Measurements from ENCODE around the gene SUPT6H.
"Not testable (repeated sequence)": the region's sequence is repeated elsewhere in the genome, so short reads cannot be mapped to it uniquely, and the experiment has no call there.

The SUPT6H gene

DNA sequence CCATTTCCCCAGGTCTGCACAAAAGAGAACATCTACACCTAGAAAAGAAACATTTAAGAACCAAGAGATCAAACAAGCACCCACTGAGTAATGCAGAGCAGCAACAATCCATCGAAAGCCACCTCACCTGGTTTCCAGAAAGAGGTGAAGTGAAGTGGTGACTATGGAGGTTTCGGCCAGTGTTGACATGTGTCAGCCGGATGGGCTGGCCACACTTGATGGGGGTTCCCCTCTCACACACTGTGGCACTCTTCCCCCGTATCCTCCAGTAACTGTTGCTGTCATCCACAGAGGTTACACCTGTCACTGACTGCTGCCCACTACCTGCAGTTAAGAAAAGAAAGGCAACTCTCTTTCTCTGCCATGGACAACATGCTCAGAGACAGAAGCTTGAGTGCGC, 6.8 kb upstream of the SUPT6H start:
- H2BK120ac ChIP-seq (ENCODE audit: insufficient read depth, low read length, poor library complexity): no peak overlapping the region
- H2BK12ac ChIP-seq (ENCODE audit: low read length): no peak overlapping the region
- no peak overlapping the region for H2BK5ac ChIP-seq (ENCODE audit: low read depth, low read length, poor library complexity)
- H3K27ac ChIP-seq (ENCODE audit: low read depth, low read length): no peak overlapping the region
- H4K91ac ChIP-seq (ENCODE audit: low read depth, low read length): no peak overlapping the region
- no CpG with 5 or more reads among the region's 5 CpGs for WGBS (ENCODE audit: extremely low coverage, insufficient coverage, insufficient read length)
- H3K18ac ChIP-seq (ENCODE audit: low read length): no peak overlapping the region
- no peaks in the 10 kb centered on the region for H3K79me1 ChIP-seq (ENCODE audit: low read length)
- H3K4me3 ChIP-seq (ENCODE audit: low read depth, low read length): no peak overlapping the region
- H3K36me3 ChIP-seq (ENCODE audit: control insufficient read depth in 1 of 2, insufficient read depth in 2 of 2, low read length in 2 of 2): peaks cover 36 to 44% of the 10 kb centered on the region in 2 experiments
- H3K4me2 ChIP-seq (ENCODE audit: low read length): no peak overlapping the region
- H3K14ac ChIP-seq (ENCODE audit: low read length): no peak overlapping the region
- H4K12ac ChIP-seq (ENCODE audit: low read depth, low read length): no peak overlapping the region
- no peak overlapping the region for H2AFZ ChIP-seq (ENCODE audit: insufficient read depth, low read length, poor library complexity)
- H3K27me3 ChIP-seq (ENCODE audit: insufficient read depth, low read length): no peaks in the 10 kb centered on the region
- no peaks in the 10 kb centered on the region for H3K79me2 ChIP-seq (ENCODE audit: control insufficient read depth, insufficient read depth, low read length, poor library complexity)
- H3K4me1 ChIP-seq (ENCODE audit: control insufficient read depth in 1 of 2, insufficient read depth in 2 of 2, low read length in 2 of 2): no peaks in the 10 kb centered on the region
- no peak for DNase-seq
- H3K9ac ChIP-seq (ENCODE audit: low read length): peak overlapping the region; percentile 11
- H3K9me3 ChIP-seq (ENCODE audit: insufficient read depth, low read depth, low read length): peaks cover 13% of the 10 kb centered on the region
- H3K23ac ChIP-seq (ENCODE audit: low read length): no peak overlapping the region
- H4K8ac ChIP-seq (ENCODE audit: low read depth, low read length): no peak overlapping the region
- H2AK5ac ChIP-seq (ENCODE audit: low read length): no peak overlapping the region
- no peak overlapping the region for H3K4ac ChIP-seq (ENCODE audit: low read depth, low read length)

DNA sequence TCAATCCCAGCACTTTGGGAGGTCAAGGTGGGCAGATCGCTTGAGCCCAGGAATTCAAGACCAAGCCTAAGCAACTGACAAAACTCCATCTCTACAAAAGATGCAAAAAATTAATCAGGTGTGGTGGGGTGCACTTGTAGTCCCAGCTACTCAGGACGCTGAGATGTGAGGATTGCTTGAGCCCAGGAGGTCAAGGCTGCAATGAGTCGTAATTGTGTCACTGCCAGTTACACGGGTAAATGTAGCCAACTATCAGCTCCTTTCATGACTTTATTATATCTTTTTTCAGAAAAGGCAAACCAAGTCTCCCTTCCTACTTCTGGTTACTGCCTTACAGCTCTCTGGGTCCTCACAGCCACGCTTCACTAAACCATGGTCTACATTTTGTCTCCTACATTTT, 4.2 kb upstream of the SUPT6H start:
- Histone ChIP-seq H3K4me2 (ENCODE audit: low read length) (no peak overlapping the region), H3K4ac (ENCODE audit: low read depth, low read length) (peak overlapping the region; percentile 51), H2AK5ac (ENCODE audit: low read length) (no peak overlapping the region), H3K9ac (ENCODE audit: low read length) (no peak overlapping the region), H4K91ac (ENCODE audit: low read depth, low read length) (no peak overlapping the region), H3K4me3 (ENCODE audit: low read depth, low read length) (no peak overlapping the region), H2AFZ (ENCODE audit: insufficient read depth, low read length, poor library complexity) (no peak overlapping the region), H2BK12ac (ENCODE audit: low read length) (no peak overlapping the region), H2BK120ac (ENCODE audit: insufficient read depth, low read length, poor library complexity) (no peak overlapping the region), H3K9me3 (ENCODE audit: insufficient read depth, low read depth, low read length) (peaks cover 13% of the 10 kb centered on the region), H3K4me1 (ENCODE audit: control insufficient read depth in 1 of 2, insufficient read depth in 2 of 2, low read length in 2 of 2) (peaks cover 0 to 2% of the 10 kb centered on the region in 2 experiments), H4K8ac (ENCODE audit: low read depth, low read length) (no peak overlapping the region), H3K79me2 (ENCODE audit: control insufficient read depth, insufficient read depth, low read length, poor library complexity) (peaks cover 10% of the 10 kb centered on the region), H3K79me1 (ENCODE audit: low read length) (peaks cover 9% of the 10 kb centered on the region), H3K27ac (ENCODE audit: low read depth, low read length) (no peak overlapping the region), H2BK5ac (ENCODE audit: low read depth, low read length, poor library complexity) (no peak overlapping the region), H3K18ac (ENCODE audit: low read length) (no peak overlapping the region), H3K23ac (ENCODE audit: low read length) (no peak overlapping the region), H3K27me3 (ENCODE audit: insufficient read depth, low read length) (no peaks in the 10 kb centered on the region), H4K12ac (ENCODE audit: low read depth, low read length) (no peak overlapping the region), H3K14ac (ENCODE audit: low read length) (no peak overlapping the region), H3K36me3 (ENCODE audit: control insufficient read depth in 1 of 2, insufficient read depth in 2 of 2, low read length in 2 of 2) (peaks cover 30 to 33% of the 10 kb centered on the region in 2 experiments)
- no CpG with 5 or more reads among the region's 5 CpGs for WGBS (ENCODE audit: extremely low coverage, insufficient coverage, insufficient read length)
- no peak for DNase-seq

DNA sequence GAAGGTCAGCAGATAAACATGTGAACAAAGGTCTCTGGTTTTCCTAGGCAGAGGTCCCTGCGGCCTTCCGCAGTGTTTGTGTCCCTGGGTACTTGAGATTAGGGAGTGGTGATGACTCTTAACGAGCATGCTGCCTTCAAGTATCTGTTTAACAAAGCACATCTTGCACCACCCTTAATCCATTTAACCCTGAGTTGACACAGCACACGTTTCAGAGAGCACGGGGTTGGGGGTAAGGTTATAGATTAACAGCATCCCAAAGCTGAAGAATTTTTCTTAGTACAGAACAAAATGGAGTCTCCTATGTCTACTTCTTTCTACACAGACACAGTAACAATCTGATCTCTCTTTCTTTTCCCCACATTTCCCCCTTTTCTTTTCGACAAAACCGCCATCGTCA, 3.7 kb upstream of the SUPT6H start:
- peaks cover 13% of the 10 kb centered on the region for H3K9me3 ChIP-seq (ENCODE audit: insufficient read depth, low read depth, low read length)
- not testable (repeated sequence) for H2BK120ac ChIP-seq (ENCODE audit: insufficient read depth, low read length, poor library complexity); H2AK5ac ChIP-seq (ENCODE audit: low read length); H4K8ac ChIP-seq (ENCODE audit: low read depth, low read length); H2BK5ac ChIP-seq (ENCODE audit: low read depth, low read length, poor library complexity); H3K4ac ChIP-seq (ENCODE audit: low read depth, low read length); H2AFZ ChIP-seq (ENCODE audit: insufficient read depth, low read length, poor library complexity); H2BK12ac ChIP-seq (ENCODE audit: low read length); H3K27me3 ChIP-seq (ENCODE audit: insufficient read depth, low read length); H3K4me1 ChIP-seq (ENCODE audit: control insufficient read depth in 1 of 2, insufficient read depth in 2 of 2, low read length in 2 of 2); H3K4me2 ChIP-seq (ENCODE audit: low read length); DNase-seq; H3K14ac ChIP-seq (ENCODE audit: low read length); H4K91ac ChIP-seq (ENCODE audit: low read depth, low read length); H4K12ac ChIP-seq (ENCODE audit: low read depth, low read length); H3K27ac ChIP-seq (ENCODE audit: low read depth, low read length); H3K18ac ChIP-seq (ENCODE audit: low read length); H3K9ac ChIP-seq (ENCODE audit: low read length); H3K4me3 ChIP-seq (ENCODE audit: low read depth, low read length); H3K23ac ChIP-seq (ENCODE audit: low read length); H3K79me1 ChIP-seq (ENCODE audit: low read length)
- H3K79me2 ChIP-seq (ENCODE audit: control insufficient read depth, insufficient read depth, low read length, poor library complexity): peaks cover 10% of the 10 kb centered on the region
- H3K36me3 ChIP-seq (ENCODE audit: control insufficient read depth in 1 of 2, insufficient read depth in 2 of 2, low read length in 2 of 2): peaks cover 30 to 33% of the 10 kb centered on the region in 2 experiments
- WGBS (ENCODE audit: extremely low coverage, insufficient coverage, insufficient read length): no CpG with 5 or more reads among the region's 8 CpGs

- not testable (repeated sequence) for H3K4me1 ChIP-seq (ENCODE audit: control insufficient read depth in 1 of 2, insufficient read depth in 2 of 2, low read length in 2 of 2); H2AK5ac ChIP-seq (ENCODE audit: low read length); H2BK12ac ChIP-seq (ENCODE audit: low read length); H3K9ac ChIP-seq (ENCODE audit: low read length); H2AFZ ChIP-seq (ENCODE audit: insufficient read depth, low read length, poor library complexity); H3K4me3 ChIP-seq (ENCODE audit: low read depth, low read length); H3K18ac ChIP-seq (ENCODE audit: low read length); H4K8ac ChIP-seq (ENCODE audit: low read depth, low read length); H3K23ac ChIP-seq (ENCODE audit: low read length); H3K4ac ChIP-seq (ENCODE audit: low read depth, low read length); H3K27ac ChIP-seq (ENCODE audit: low read depth, low read length); H3K79me1 ChIP-seq (ENCODE audit: low read length); DNase-seq; H3K27me3 ChIP-seq (ENCODE audit: insufficient read depth, low read length); H3K14ac ChIP-seq (ENCODE audit: low read length); H2BK5ac ChIP-seq (ENCODE audit: low read depth, low read length, poor library complexity); H3K4me2 ChIP-seq (ENCODE audit: low read length); H4K91ac ChIP-seq (ENCODE audit: low read depth, low read length); H2BK120ac ChIP-seq (ENCODE audit: insufficient read depth, low read length, poor library complexity); H4K12ac ChIP-seq (ENCODE audit: low read depth, low read length)
- whole genome bisulfite sequencing (ENCODE audit: extremely low coverage, insufficient coverage, insufficient read length): no CpG with 5 or more reads among the region's 46 CpGs
- Histone ChIP-seq H3K9me3 (ENCODE audit: insufficient read depth, low read depth, low read length) (peaks cover 13% of the 10 kb centered on the region), H3K36me3 (ENCODE audit: control insufficient read depth in 1 of 2, insufficient read depth in 2 of 2, low read length in 2 of 2) (peaks cover 30% of the 10 kb centered on the region in 2 experiments), H3K79me2 (ENCODE audit: control insufficient read depth, insufficient read depth, low read length, poor library complexity) (peaks cover 10% of the 10 kb centered on the region)
Observed at GRCh38 chr17:28658766-28659496, 3.1 kb upstream of the SUPT6H start.
